ENCODE measurements around the gene MIOS. TPM values are rescaled to one million over a fixed set of nuclear protein-coding genes. Genes with fewer than 3 reads are reported as not detected.

Gene MIOS
- polyA plus RNA-seq, 3 donors: 18.3 to 32.6 (median 20.2) TPM

Other genes starting within 250 kb of the MIOS start
- gene COL28A1, start 31.0 kb upstream of the MIOS start, polyA plus RNA-seq: not detected
- gene UMAD1, start 73.9 kb downstream of the MIOS start, polyA plus RNA-seq: 10 to 100 TPM in 2 of 3 donors, 1 to 10 TPM in 1; 6.2 to 22.7 (median 18.6) TPM
- 10 to 100 TPM in 2 of 3 donors, 1 to 10 TPM in 1; 6.2 to 50.5 (median 44.7) TPM for gene RPA3, start 151.7 kb downstream of the MIOS start, polyA plus RNA-seq